HG03066 (cell line): Measurements from ENCODE around the gene NEU4.
"Not testable (repeated sequence)": the region's sequence is repeated elsewhere in the genome, so short reads cannot be mapped to it uniquely, and the experiment has no call there.

Experiments used
- ATAC-seq: cut with Tn5 transposase; IDR thresholded peaks from one replicate; pipeline ENCODE4 v1.9.1; 2021; ENCODE audit warnings: low read depth; ENCODE audit not compliant: unreplicated experiment

Gene NEU4

GRCh38 chr2:241811952-241812729 is 3.1 kb downstream of the NEU4 start:
- no peak for ATAC-seq

- no peak for ATAC-seq
Observed at GRCh38 chr2:241812730-241813643, 4.0 kb downstream of the NEU4 start.

- no peak for ATAC-seq
Observed at GRCh38 chr2:241813644-241814392, 4.8 kb downstream of the NEU4 start.

- ATAC-seq, result no peak
Observed at GRCh38 chr2:241814393-241814642, 5.3 kb downstream of the NEU4 start.

- no peak for ATAC-seq
Observed at GRCh38 chr2:241814643-241815476, 5.9 kb downstream of the NEU4 start.

- no peak for ATAC-seq
Observed at GRCh38 chr2:241815477-241816430, 6.8 kb downstream of the NEU4 start.

- ATAC-seq, result no peak
Observed at GRCh38 chr2:241816431-241817121, 7.6 kb downstream of the NEU4 start.

GRCh38 chr2:241817126-241817820 is 8.3 kb downstream of the NEU4 start:
- ATAC-seq, result no peak

GRCh38 chr2:241817821-241818215 is 8.8 kb downstream of the NEU4 start:
- ATAC-seq, result not testable (repeated sequence)

GRCh38 chr2:241818229-241818942 is 9.4 kb downstream of the NEU4 start:
- ATAC-seq, result no peak

GRCh38 chr2:241818943-241819270 is 9.9 kb downstream of the NEU4 start:
- ATAC-seq, result no peak

- ATAC-seq, result not testable (repeated sequence)
Observed at GRCh38 chr2:241819947-241820624, 11.1 kb downstream of the NEU4 start.

GRCh38 chr2:241820625-241821384 is 11.8 kb downstream of the NEU4 start:
- ATAC-seq, result no peak

GRCh38 chr2:241821460-241822263 is 12.7 kb downstream of the NEU4 start:
- no peak for ATAC-seq

GRCh38 chr2:241822264-241822623 is 13.3 kb downstream of the NEU4 start:
- ATAC-seq, result no peak
